Measurements from ENCODE around the gene CBX4. TPM values are rescaled to one million over a fixed set of nuclear protein-coding genes. Genes with fewer than 3 reads are reported as not detected.

Gene CBX4
- total RNA-seq, 4 donors from 2014 or later, result 11.6 to 15.3 (median 14.4) TPM

GRCh38 chr17:79792984-79793923 is 46.0 kb downstream of the CBX4 start:
- Histone ChIP-seq H3K4me3 (peak overlapping the region in 3 of 4 donors; percentile 21 to 42 (median 28)), H3K9me3 (no peaks in the 10 kb centered on the region), H3K4me1 (peaks cover 4 to 63% (median 39%) of the 10 kb centered on the region in 4 donors), H3K27ac (no peak overlapping the region), H3K36me3 (peaks cover 0 to 10% (median 0%) of the 10 kb centered on the region in 3 donors), H3K27me3 (peaks cover 14 to 74% of the 10 kb centered on the region in 2 donors)
- 23 to 29% methylated on average over 62 of the region's 63 CpGs for WGBS, 2 donors
- DNase-seq (ENCODE audit: low spot score in 2 of 2), result no peak
- TF ChIP-seq POLR2A (IDR thresholded peaks at IDR 0.05) (no peak), EP300 (IDR thresholded peaks at IDR 0.05) (peak in 1 of 2 donors; percentile 38)

GRCh38 chr17:79792341-79792871 is 46.8 kb downstream of the CBX4 start:
- Histone ChIP-seq H3K36me3 (peaks cover 0 to 10% (median 0%) of the 10 kb centered on the region in 3 donors), H3K27ac (no peak overlapping the region), H3K9me3 (no peaks in the 10 kb centered on the region), H3K4me1 (peaks cover 0 to 54% (median 32%) of the 10 kb centered on the region in 4 donors), H3K27me3 (peaks cover 14 to 76% of the 10 kb centered on the region in 2 donors), H3K4me3 (peak overlapping the region in 2 of 4 donors; percentile 28 to 42)
- DNase-seq (ENCODE audit: low spot score in 2 of 2), result no peak
- TF ChIP-seq POLR2A (IDR thresholded peaks at IDR 0.05) (no peak), EP300 (IDR thresholded peaks at IDR 0.05) (no peak), CTCF (IDR thresholded peaks at IDR 0.05) (no peak)
- WGBS, 2 donors, result 16 to 17% methylated on average over 22 of the region's 22 CpGs

- Histone ChIP-seq H3K27me3 (peaks cover 14 to 82% of the 10 kb centered on the region in 2 donors), H3K9me3 (no peaks in the 10 kb centered on the region), H3K36me3 (peaks cover 0 to 10% (median 0%) of the 10 kb centered on the region in 3 donors), H3K27ac (no peak overlapping the region), H3K4me3 (no peak overlapping the region), H3K4me1 (peaks cover 0 to 54% (median 32%) of the 10 kb centered on the region in 4 donors)
- 5 to 7% methylated on average over 19 to 25 of the region's 26 CpGs for WGBS, 2 donors
- no peak for DNase-seq (ENCODE audit: low spot score in 2 of 2)
- no peak for TF ChIP-seq POLR2A (IDR thresholded peaks at IDR 0.05)
- TF ChIP-seq CTCF (IDR thresholded peaks at IDR 0.05), result no peak
- TF ChIP-seq EP300 (IDR thresholded peaks at IDR 0.05), result no peak
Observed at GRCh38 chr17:79791735-79792161, 47.5 kb downstream of the CBX4 start.

GRCh38 chr17:79790805-79791734 is 48.2 kb downstream of the CBX4 start:
- WGBS, 2 donors, result 7 to 8% methylated on average over 36 to 54 of the region's 68 CpGs
- Histone ChIP-seq H3K9me3 (no peaks in the 10 kb centered on the region), H3K27me3 (peaks cover 14 to 89% of the 10 kb centered on the region in 2 donors), H3K27ac (no peak overlapping the region), H3K36me3 (peaks cover 0 to 10% (median 0%) of the 10 kb centered on the region in 3 donors), H3K4me1 (peaks cover 0 to 49% (median 27%) of the 10 kb centered on the region in 4 donors), H3K4me3 (no peak overlapping the region)
- TF ChIP-seq EP300 (IDR thresholded peaks at IDR 0.05), result no peak
- TF ChIP-seq POLR2A (IDR thresholded peaks at IDR 0.05), result no peak
- no peak for TF ChIP-seq CTCF (IDR thresholded peaks at IDR 0.05)
- no peak for DNase-seq (ENCODE audit: low spot score in 2 of 2)
